ENCODE results near the gene GALE. TPM values are rescaled to one million over a fixed set of nuclear protein-coding genes. Genes with fewer than 3 reads are reported as not detected.

Gene GALE
- total and polyA plus RNA-seq, 2 of the 13 experiments (the other 11 are each of a cell fraction or from before 2014, with no cell fraction given): 85.2 to 88.4 TPM

- TF ChIP-seq ZNF275 (CRISPR knock-in tag; IDR thresholded peaks at IDR 0.05; ENCODE audit: borderline replicate concordance): no peak
- TF ChIP-seq LBX2 (CRISPR knock-in tag; IDR thresholded peaks at IDR 0.05; ENCODE audit: borderline replicate concordance): no peak
- no peak for TF ChIP-seq ATF1 (CRISPR knock-in tag; IDR thresholded peaks at IDR 0.05)
- TF ChIP-seq SRSF9 (IDR thresholded peaks at IDR 0.05; ENCODE audit: borderline replicate concordance, insufficient read depth, low read depth, low read length, poor library complexity, severe bottlenecking): no peak
- TF ChIP-seq ZNF281 (CRISPR knock-in tag; IDR thresholded peaks at IDR 0.05; ENCODE audit: borderline replicate concordance): peak; percentile 27; the same call in 1 of the 2 replicates
- peak; percentile 9; the same call in 1 of the 2 replicates for TF ChIP-seq FOXO1 (CRISPR knock-in tag; IDR thresholded peaks at IDR 0.05)
- TF ChIP-seq ZNF362 (CRISPR knock-in tag; IDR thresholded peaks at IDR 0.05; ENCODE audit: borderline replicate concordance): no peak
- no peak for TF ChIP-seq TEAD2 (CRISPR knock-in tag; IDR thresholded peaks at IDR 0.05)
- peak; percentile 72; the same call in 1 of the 2 replicates for TF ChIP-seq MAZ (IDR thresholded peaks at IDR 0.05; ENCODE audit: borderline replicate concordance, low read depth, low read length)
- TF ChIP-seq MAZ (CRISPR knock-in tag; IDR thresholded peaks at IDR 0.05; ENCODE audit: low read depth): peak; percentile 75; the same call in 1 of the 2 replicates
- TF ChIP-seq RELA (CRISPR knock-in tag; IDR thresholded peaks at IDR 0.05): 0 out of 2 replicates have a peak, but pooled peaks have one; percentile 39
- no peak for TF ChIP-seq PTBP1 (IDR thresholded peaks at IDR 0.05; ENCODE audit: low read depth, low read length, poor library complexity, severe bottlenecking)
- TF ChIP-seq SMARCE1 (IDR thresholded peaks at IDR 0.05; ENCODE audit: borderline replicate concordance): no peak
- TF ChIP-seq SNAI1 (CRISPR knock-in tag; IDR thresholded peaks at IDR 0.05; ENCODE audit: borderline replicate concordance): no peak
- no peak for TF ChIP-seq ZNF33A (CRISPR knock-in tag; IDR thresholded peaks at IDR 0.05; ENCODE audit: borderline replicate concordance)
- TF ChIP-seq SUZ12 (IDR thresholded peaks at IDR 0.05; ENCODE audit: low read depth, low read length): no peak
- TF ChIP-seq CERS6 (CRISPR knock-in tag; IDR thresholded peaks at IDR 0.05): no peak
- no peak for TF ChIP-seq MEF2D (CRISPR knock-in tag; IDR thresholded peaks at IDR 0.05)
- no peak for TF ChIP-seq ZNF784 (CRISPR knock-in tag; IDR thresholded peaks at IDR 0.05; ENCODE audit: borderline replicate concordance)
- no peak for TF ChIP-seq MLLT10 (CRISPR knock-in tag; IDR thresholded peaks at IDR 0.05)
- TF ChIP-seq IRF2 (CRISPR knock-in tag; IDR thresholded peaks at IDR 0.05): peak; percentile 75
Measured at GRCh38 chr1:23790696-23791515, 9.6 kb downstream of the GALE start, which contains the start of gene LYPLA2 (continued).
